Measurements from ENCODE around the gene SLC16A3.

The SLC16A3 gene

DNA sequence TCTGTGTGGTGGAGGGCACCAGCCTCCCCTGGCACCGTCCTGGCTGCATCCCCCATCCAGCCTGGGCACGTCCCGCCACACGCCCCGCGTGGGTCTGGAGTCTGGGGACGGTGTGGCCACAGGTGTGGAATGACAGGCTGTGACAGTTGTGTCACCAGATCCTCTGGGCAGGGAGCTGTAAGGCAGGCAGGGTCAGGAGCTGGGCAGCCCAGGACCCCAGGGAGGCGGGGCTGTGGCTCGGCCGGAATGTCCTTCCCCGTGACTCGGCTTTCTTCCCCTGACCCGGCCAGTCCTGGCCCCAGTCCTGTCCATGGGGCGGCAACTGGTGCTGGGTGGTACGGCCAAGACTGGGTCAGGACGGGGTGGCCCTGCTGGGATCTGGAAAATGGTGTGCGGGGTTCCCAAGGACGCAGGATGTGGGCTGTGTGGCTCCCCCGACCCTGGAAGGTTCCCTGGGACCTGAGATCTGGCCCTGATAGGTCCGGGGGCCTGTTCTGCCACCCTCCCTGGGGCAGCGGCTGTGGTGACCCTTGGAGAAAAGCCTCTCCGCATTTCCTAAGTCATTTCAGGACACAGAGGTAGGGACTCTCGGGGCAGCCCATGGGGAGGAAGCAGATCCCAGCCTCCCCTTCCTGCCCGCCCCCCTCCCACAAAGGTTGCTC, 3.3 kb upstream of the SLC16A3 start:
- TF ChIP-seq, protein P1, sequence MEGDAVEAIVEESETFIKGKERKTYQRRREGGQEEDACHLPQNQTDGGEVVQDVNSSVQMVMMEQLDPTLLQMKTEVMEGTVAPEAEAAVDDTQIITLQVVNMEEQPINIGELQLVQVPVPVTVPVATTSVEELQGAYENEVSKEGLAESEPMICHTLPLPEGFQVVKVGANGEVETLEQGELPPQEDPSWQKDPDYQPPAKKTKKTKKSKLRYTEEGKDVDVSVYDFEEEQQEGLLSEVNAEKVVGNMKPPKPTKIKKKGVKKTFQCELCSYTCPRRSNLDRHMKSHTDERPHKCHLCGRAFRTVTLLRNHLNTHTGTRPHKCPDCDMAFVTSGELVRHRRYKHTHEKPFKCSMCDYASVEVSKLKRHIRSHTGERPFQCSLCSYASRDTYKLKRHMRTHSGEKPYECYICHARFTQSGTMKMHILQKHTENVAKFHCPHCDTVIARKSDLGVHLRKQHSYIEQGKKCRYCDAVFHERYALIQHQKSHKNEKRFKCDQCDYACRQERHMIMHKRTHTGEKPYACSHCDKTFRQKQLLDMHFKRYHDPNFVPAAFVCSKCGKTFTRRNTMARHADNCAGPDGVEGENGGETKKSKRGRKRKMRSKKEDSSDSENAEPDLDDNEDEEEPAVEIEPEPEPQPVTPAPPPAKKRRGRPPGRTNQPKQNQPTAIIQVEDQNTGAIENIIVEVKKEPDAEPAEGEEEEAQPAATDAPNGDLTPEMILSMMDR (IDR thresholded peaks at IDR 0.05; ENCODE audit: insufficient read depth, missing control alignments), result no peak
- DNase-seq (ENCODE audit: insufficient read length, low spot score), result no peak
- no peak for FAIRE-seq

- no peak for DNase-seq (ENCODE audit: insufficient read length, low spot score)
- TF ChIP-seq, protein P1 (IDR thresholded peaks at IDR 0.05; ENCODE audit: insufficient read depth, missing control alignments), result no peak
- no peak for FAIRE-seq
Observed at GRCh38 chr17:82226146-82226808, 2.6 kb upstream of the SLC16A3 start.

- no peak for DNase-seq (ENCODE audit: insufficient read length, low spot score)
- TF ChIP-seq, protein P1 (IDR thresholded peaks at IDR 0.05; ENCODE audit: insufficient read depth, missing control alignments), result no peak
- no peak for FAIRE-seq
Observed at GRCh38 chr17:82226809-82227628, 1.8 kb upstream of the SLC16A3 start.

- TF ChIP-seq, protein P1 (IDR thresholded peaks at IDR 0.05; ENCODE audit: insufficient read depth, missing control alignments), result no peak
- no peak for FAIRE-seq
- DNase-seq (ENCODE audit: insufficient read length, low spot score), result no peak
Observed at GRCh38 chr17:82227629-82228277, 1.1 kb upstream of the SLC16A3 start.

- TF ChIP-seq, protein P1 (IDR thresholded peaks at IDR 0.05; ENCODE audit: insufficient read depth, missing control alignments), result no peak
- no peak for DNase-seq (ENCODE audit: insufficient read length, low spot score)
- no peak for FAIRE-seq
Observed at GRCh38 chr17:82228278-82228841, 482 bp upstream of the SLC16A3 start.

DNA sequence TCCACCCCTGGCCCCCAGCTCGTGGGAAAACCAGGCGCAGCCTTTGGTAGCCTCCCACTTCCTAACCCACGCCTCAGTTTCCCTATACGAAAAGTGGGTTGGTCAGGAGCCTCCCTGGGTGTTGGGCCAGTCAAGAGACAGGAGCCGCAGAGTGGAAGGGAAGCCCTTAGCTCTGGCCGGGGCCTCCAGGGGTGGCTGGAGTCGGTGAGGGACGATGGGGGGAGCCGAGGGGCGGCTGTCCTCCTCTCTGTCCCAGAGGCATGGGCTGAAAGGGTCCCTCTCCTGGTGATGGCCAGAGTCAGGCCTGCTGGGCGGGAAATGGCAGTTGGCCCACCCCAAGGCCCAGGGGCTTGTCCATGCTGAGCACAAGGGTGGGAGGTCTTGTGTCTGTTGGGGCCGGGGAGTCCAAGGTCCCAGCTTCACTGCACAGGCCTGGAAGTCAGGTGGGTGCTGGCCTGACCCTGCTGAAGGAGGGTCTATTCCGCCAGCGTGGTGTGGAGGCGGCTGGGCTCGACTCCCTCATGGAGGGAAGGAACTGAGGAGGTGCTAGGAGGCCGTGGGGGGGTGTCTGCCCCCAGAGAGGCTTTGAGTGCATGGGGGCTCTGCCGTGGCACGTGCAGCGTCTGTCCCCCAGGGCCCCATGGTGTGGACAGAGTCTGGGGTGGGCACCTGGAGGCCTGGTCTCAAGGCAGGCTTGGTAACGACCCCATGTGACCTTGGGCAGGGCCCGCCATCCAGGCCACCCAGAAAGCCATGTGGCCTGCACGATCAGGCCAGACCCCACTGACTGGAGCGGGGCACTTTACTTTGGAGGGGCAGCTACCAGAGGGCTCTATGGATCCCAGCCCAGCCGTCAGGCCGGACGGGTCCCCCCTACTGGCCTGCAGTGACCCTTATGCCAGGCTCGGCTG, 1.1 kb downstream of the SLC16A3 start:
- TF ChIP-seq, protein P1 (IDR thresholded peaks at IDR 0.05; ENCODE audit: insufficient read depth, missing control alignments), result no peak
- DNase-seq (ENCODE audit: insufficient read length, low spot score) (no peak), FAIRE-seq (no peak)
